Thyroid gland (tissue), 4 donors: Measurements from ENCODE around the gene VPS52. TPM values are rescaled to one million over a fixed set of nuclear protein-coding genes. Genes with fewer than 3 reads are reported as not detected.
"Not testable (repeated sequence)": the region's sequence is repeated elsewhere in the genome, so short reads cannot be mapped to it uniquely, and the experiment has no call there.

Experiments used
- DNase-seq, 2 donors: peaks; one replicate each; pipeline ENCODE4 v3.0.0-alpha.2; 2019
- H3K27ac ChIP-seq, 3 donors: fragments of 200-600 bp; sonication (generic); 1 replicate in 2 of 3; 2 replicates in 1 of 3; pipeline ENCODE4 v1.5.1; 2016 to 2019; ENCODE audit warnings: mild to moderate bottlenecking in 1 of 3, moderate library complexity in 1 of 3
- H3K27me3 ChIP-seq: fragments of 200-600 bp; sonication (generic); one replicate; pipeline ENCODE4 v1.5.1; 2019
- H3K36me3 ChIP-seq, 2 donors: fragments of 200-600 bp; sonication (generic); one replicate each; pipeline ENCODE4 v1.5.1; 2016 to 2019
- H3K4me1 ChIP-seq, 2 donors: fragments of 200-600 bp; sonication (generic); one replicate each; pipeline ENCODE4 v1.5.1; 2017 to 2019
- H3K4me3 ChIP-seq, 3 donors: fragments of 200-600 bp; sonication (generic); replicated peaks in 1 of 3; 1 replicate in 2 of 3; 2 replicates in 1 of 3; pipeline ENCODE4 v1.5.1; 2016; ENCODE audit warnings: mild to moderate bottlenecking in 1 of 3
- H3K9me3 ChIP-seq: fragments of 200-600 bp; sonication (generic); one replicate; pipeline ENCODE4 v1.5.1; 2017
- CTCF ChIP-seq, 6 experiments: fragments of 200-600 bp in 3 of 6; fragments of 450-650 bp in 3 of 6; sonication (generic) in 3 of 6; IDR thresholded peaks; one replicate each; pipeline ENCODE4 v1.5.1; 2016 to 2019; ENCODE audit warnings: antibody characterized with exemption in 6 of 6, mild to moderate bottlenecking in 2 of 6, inconsistent platforms in 1 of 6, moderate library complexity in 1 of 6
- POLR2A ChIP-seq, 2 donors: fragments of 450-650 bp; IDR thresholded peaks; one replicate each; pipeline ENCODE4 v1.6.1; 2017; ENCODE audit warnings: antibody characterized with exemption in 2 of 2, mild to moderate bottlenecking in 2 of 2, moderate library complexity in 1 of 2
- WGBS, 2 donors: methylation state at CpG; one replicate each; pipeline ENCODE4 v1.1.5; 2017; 5-methylcytosine and 5-hydroxymethylcytosine counted together
- intact Hi-C: fragments of 100-400 bp; cut with DNase I; formaldehyde crosslinking; loops from one replicate; pipeline ENCODE4 v1.15.1; 2023
- total RNA-seq, 4 donors: library from RNA; depleted of rRNA; stranded (reverse); fragments of >200 nt; gene quantifications; one replicate each; pipeline ENCODE4 v1.2.3, GENCODE V29; 2016

Gene VPS52
- total RNA-seq, 4 donors from 2014 or later = 45.5 to 64.8 (median 54.8) TPM

- H3K36me3 ChIP-seq = peaks cover 16 to 41% of the 10 kb centered on the region in 2 donors
- no peaks in the 10 kb centered on the region for H3K9me3 ChIP-seq
- TF ChIP-seq CTCF (IDR thresholded peaks at IDR 0.05) (no peak), POLR2A (IDR thresholded peaks at IDR 0.05) (no peak)
- H3K4me3 ChIP-seq = peak overlapping the region; percentile 64 to 74 (median 73)
- intact Hi-C loops = no loop called here
- peaks cover 11 to 17% of the 10 kb centered on the region in 2 donors for H3K4me1 ChIP-seq
- DNase-seq = no peak
- H3K27ac ChIP-seq = peak overlapping the region in 2 of 3 donors; percentile 43 to 82
- no peaks in the 10 kb centered on the region for H3K27me3 ChIP-seq
- WGBS, 2 donors = 18 to 19% methylated on average over 15 to 21 of the region's 21 CpGs
These were observed 16.7 kb upstream of the VPS52 start for GRCh38 chr6:33288141-33288920.

- peaks cover 6 to 33% of the 10 kb centered on the region in 2 donors for H3K36me3 ChIP-seq
- no peak for TF ChIP-seq CTCF (IDR thresholded peaks at IDR 0.05)
- TF ChIP-seq POLR2A (IDR thresholded peaks at IDR 0.05) = no peak
- H3K27me3 ChIP-seq = no peaks in the 10 kb centered on the region
- intact Hi-C loops = no loop called here
- H3K4me1 ChIP-seq = peaks cover 11 to 17% of the 10 kb centered on the region in 2 donors
- H3K27ac ChIP-seq = no peak overlapping the region
- H3K4me3 ChIP-seq = no peak overlapping the region
- DNase-seq = no peak
- 90 to 92% methylated on average over 12 to 20 of the region's 22 CpGs for WGBS, 2 donors
- no peaks in the 10 kb centered on the region for H3K9me3 ChIP-seq
These were observed 15.6 kb upstream of the VPS52 start for GRCh38 chr6:33286946-33287914.

- H3K4me3 ChIP-seq, H3K27ac ChIP-seq, DNase-seq, intact Hi-C loops, H3K27me3 ChIP-seq, H3K9me3 ChIP-seq: not testable (repeated sequence)
- WGBS, 2 donors = 91 to 95% methylated on average over 4 of the region's 4 CpGs
- Histone ChIP-seq H3K4me1 (peaks cover 9 to 13% of the 10 kb centered on the region in 2 donors), H3K36me3 (peaks cover 0 to 30% of the 10 kb centered on the region in 2 donors)
These were observed 13.5 kb upstream of the VPS52 start for GRCh38 chr6:33285214-33285613.

- intact Hi-C loops = no loop called here
- DNase-seq = no peak
- TF ChIP-seq CTCF (IDR thresholded peaks at IDR 0.05) (no peak), POLR2A (IDR thresholded peaks at IDR 0.05) (no peak)
- Histone ChIP-seq H3K9me3 (no peaks in the 10 kb centered on the region), H3K36me3 (peaks cover 13 to 31% of the 10 kb centered on the region in 2 donors), H3K27me3 (no peaks in the 10 kb centered on the region), H3K4me1 (peaks cover 17 to 22% of the 10 kb centered on the region in 2 donors), H3K4me3 (no peak overlapping the region), H3K27ac (no peak overlapping the region)
- 80 to 94% methylated on average over 2 to 5 of the region's 6 CpGs for WGBS, 2 donors
These were observed 8.9 kb upstream of the VPS52 start for GRCh38 chr6:33280539-33280938.

GRCh38 chr6:33279971-33280511, 8.4 kb upstream of the VPS52 start:
- peak in 1 of 6 experiments; percentile 19 for TF ChIP-seq CTCF (IDR thresholded peaks at IDR 0.05)
- TF ChIP-seq POLR2A (IDR thresholded peaks at IDR 0.05) = no peak
- H3K4me3 ChIP-seq = no peak overlapping the region
- peaks cover 14 to 31% of the 10 kb centered on the region in 2 donors for H3K36me3 ChIP-seq
- 64 to 75% methylated on average over 4 to 5 of the region's 5 CpGs for WGBS, 2 donors
- intact Hi-C loops = no loop called here
- H3K27ac ChIP-seq = no peak overlapping the region
- no peaks in the 10 kb centered on the region for H3K9me3 ChIP-seq
- peaks cover 17 to 22% of the 10 kb centered on the region in 2 donors for H3K4me1 ChIP-seq
- no peak for DNase-seq
- no peaks in the 10 kb centered on the region for H3K27me3 ChIP-seq
